H1 (cell line): ENCODE measurements around the gene MRI1. TPM values are rescaled to one million over a fixed set of nuclear protein-coding genes. Genes with fewer than 3 reads are reported as not detected.
"Not testable (repeated sequence)": the region's sequence is repeated elsewhere in the genome, so short reads cannot be mapped to it uniquely, and the experiment has no call there.

Source experiments
- CTCF ChIA-PET: fragments of 300-600 bp; sonication (Branson Sonifier 250); formaldehyde crosslinking; loops from one replicate; lab custom pipeline; 2021; ENCODE audit not compliant: partially characterized antibody; lab: Charles Lee
- POLR2A ChIA-PET: fragments of 300-600 bp; sonication (Branson Sonifier 250); formaldehyde crosslinking; loops from one replicate; lab custom pipeline; 2021; ENCODE audit warnings: inconsistent platforms; ENCODE audit not compliant: partially characterized antibody; lab: Charles Lee
- DNase-seq, 2 experiments: peaks; one replicate each; pipeline versions ENCODE4 v3.0.0 to v3.0.0-alpha.2; 2010 to 2022; ENCODE audit warnings: low spot score in 2 of 2, low read depth in 1 of 2, mixed read lengths in 1 of 2
- FAIRE-seq: peaks from 2 replicates; lab custom pipeline; 2011; peaks lifted over from hg19 to GRCh38; lab: Jason Lieb, UNC
- H2AFZ ChIP-seq: 2 replicates; pipeline ENCODE4 v1.8.1; 2012; ENCODE audit warnings: low read length, inconsistent platforms
- H2AK5ac ChIP-seq: 2 replicates; pipeline ENCODE4 v1.6.1; 2013; ENCODE audit warnings: low read depth, low read length
- H2BK120ac ChIP-seq: replicated peaks from 2 replicates; pipeline ENCODE3; 2013; ENCODE audit warnings: low read depth, low read length, inconsistent platforms
- H2BK12ac ChIP-seq: 2 replicates; pipeline ENCODE4 v1.6.1; 2013; ENCODE audit warnings: low read depth, low read length
- H2BK15ac ChIP-seq: 2 replicates; pipeline ENCODE4 v1.6.1; 2013; ENCODE audit warnings: low read length
- H2BK20ac ChIP-seq: 2 replicates; pipeline ENCODE4 v1.6.1; 2013; ENCODE audit warnings: low read length
- H2BK5ac ChIP-seq: 2 replicates; pipeline ENCODE4 v1.6.1; 2013; ENCODE audit warnings: low read depth, low read length
- H3K14ac ChIP-seq: 2 replicates; pipeline ENCODE4 v1.6.1; 2013; ENCODE audit warnings: inconsistent platforms; ENCODE audit not compliant: insufficient read length
- H3K18ac ChIP-seq: 2 replicates; pipeline ENCODE4 v1.6.1; 2013; ENCODE audit warnings: low read length; ENCODE audit errors: extremely low read depth
- H3K23ac ChIP-seq: 2 replicates; pipeline ENCODE4 v1.6.1; 2013; ENCODE audit warnings: inconsistent platforms; ENCODE audit not compliant: insufficient read length
- H3K23me2 ChIP-seq: 2 replicates; pipeline ENCODE4 v1.6.1; 2013; ENCODE audit warnings: low read depth, low read length
- H3K27ac ChIP-seq: 2 replicates; pipeline ENCODE4 v1.6.1; 2011; ENCODE audit warnings: low read depth, low read length, inconsistent platforms
- H3K27me3 ChIP-seq, 4 experiments: replicated peaks in 1 of 4; 1 replicate in 1 of 4; 2 replicates in 3 of 4; pipeline versions ENCODE4 v1.6.1 to v1.8.1; 2011 to 2013; ENCODE audit warnings: low read length in 3 of 4, mild to moderate bottlenecking in 3 of 4, inconsistent platforms in 2 of 4, mixed read lengths in 2 of 4, moderate library complexity in 1 of 4; ENCODE audit not compliant: control insufficient read depth in 3 of 4, insufficient read depth in 3 of 4; ENCODE audit errors: extremely low read depth in 1 of 4
- H3K36me3 ChIP-seq, 4 experiments: 2 replicates each; pipeline versions ENCODE4 v1.6.1 to v1.8.1; 2011 to 2013; ENCODE audit warnings: mild to moderate bottlenecking in 4 of 4, low read length in 3 of 4, moderate library complexity in 2 of 4, control low read depth in 1 of 4, inconsistent platforms in 1 of 4; ENCODE audit not compliant: insufficient read depth in 4 of 4, control insufficient read depth in 2 of 4
- H3K4ac ChIP-seq: replicated peaks from 2 replicates; pipeline ENCODE3; 2013; ENCODE audit warnings: low read length, low read depth, mixed read lengths, inconsistent platforms; ENCODE audit not compliant: insufficient read length
- H3K4me1 ChIP-seq, 4 experiments: replicated peaks in 1 of 4; 1 replicate in 1 of 4; 2 replicates in 3 of 4; pipeline versions ENCODE4 v1.6.1 to v1.8.1; 2011 to 2013; ENCODE audit warnings: low read length in 3 of 4, inconsistent platforms in 2 of 4, mixed read lengths in 1 of 4; ENCODE audit not compliant: insufficient read depth in 4 of 4, control insufficient read depth in 3 of 4
- H3K4me2 ChIP-seq, 2 experiments: 2 replicates each; pipeline versions ENCODE4 v1.6.1 to v1.8.1; 2011 to 2013; ENCODE audit warnings: low read depth in 2 of 2, low read length in 2 of 2, control low read depth in 1 of 2, inconsistent platforms in 1 of 2, mild to moderate bottlenecking in 1 of 2; ENCODE audit not compliant: insufficient read depth in 1 of 2
- H3K4me3 ChIP-seq, 4 experiments: fragments of 200-600, 300-600 bp in 1 of 4; sonication (generic), shearing (Covaris generic), sonication (Bioruptor Twin) in 1 of 4; 2 replicates each; pipeline versions ENCODE4 v1.5.1 to v1.8.1; 2011 to 2016; ENCODE audit warnings: low read length in 4 of 4, low read depth in 3 of 4, control low read depth in 2 of 4, inconsistent platforms in 2 of 4, mild to moderate bottlenecking in 2 of 4, mixed read lengths in 1 of 4, moderate library complexity in 1 of 4; ENCODE audit not compliant: insufficient read depth in 2 of 4; ENCODE audit errors: extremely low read depth in 1 of 4
- H3K56ac ChIP-seq: replicated peaks from 2 replicates; pipeline ENCODE3; 2013; ENCODE audit warnings: low read depth, mild to moderate bottlenecking, mixed read lengths, low read length, inconsistent platforms; ENCODE audit not compliant: insufficient read length
- H3K79me1 ChIP-seq: 2 replicates; pipeline ENCODE4 v1.6.1; 2013; ENCODE audit warnings: low read depth, low read length, control low read depth
- H3K79me2 ChIP-seq, 2 experiments: 2 replicates each; pipeline versions ENCODE4 v1.6.1 to v1.8.1; 2012 to 2013; ENCODE audit warnings: low read length in 2 of 2, mild to moderate bottlenecking in 2 of 2, inconsistent platforms in 1 of 2; ENCODE audit not compliant: insufficient read depth in 2 of 2, control insufficient read depth in 1 of 2
- H3K9ac ChIP-seq, 4 experiments: replicated peaks in 1 of 4; 1 replicate in 1 of 4; 2 replicates in 3 of 4; pipeline versions ENCODE4 v1.6.1 to v1.8.1; 2011 to 2013; ENCODE audit warnings: low read depth in 3 of 4, low read length in 3 of 4, control low read depth in 2 of 4, mild to moderate bottlenecking in 2 of 4, moderate library complexity in 2 of 4, inconsistent platforms in 1 of 4; ENCODE audit errors: extremely low read depth in 1 of 4
- H3K9me3 ChIP-seq, 2 experiments: 2 replicates each; pipeline versions ENCODE4 v1.6.1 to v1.8.1; 2012 to 2013; ENCODE audit warnings: mild to moderate bottlenecking in 2 of 2, moderate library complexity in 2 of 2, control low read depth in 1 of 2, inconsistent platforms in 1 of 2, low read depth in 1 of 2, low read length in 1 of 2, mixed read lengths in 1 of 2; ENCODE audit not compliant: insufficient read depth in 2 of 2
- H4K20me1 ChIP-seq, 2 experiments: replicated peaks in 1 of 2; 2 replicates each; pipeline versions ENCODE3 to v1.8.1; 2011 to 2013; ENCODE audit warnings: inconsistent platforms in 2 of 2, low read length in 2 of 2, mild to moderate bottlenecking in 1 of 2; ENCODE audit not compliant: insufficient read depth in 2 of 2, control insufficient read depth in 1 of 2
- H4K5ac ChIP-seq: 2 replicates; pipeline ENCODE4 v1.6.1; 2013; ENCODE audit warnings: low read length, low read depth, mixed read lengths, inconsistent platforms; ENCODE audit not compliant: insufficient read length
- H4K8ac ChIP-seq: 2 replicates; pipeline ENCODE4 v1.8.0; 2013; ENCODE audit warnings: mild to moderate bottlenecking, moderate library complexity, low read length, inconsistent platforms; ENCODE audit not compliant: insufficient read depth; ENCODE audit errors: extremely low read depth
- H4K91ac ChIP-seq: replicated peaks from 2 replicates; pipeline ENCODE3; 2013; ENCODE audit warnings: low read length, mixed read lengths, inconsistent platforms; ENCODE audit not compliant: insufficient read length
- WGBS, 2 experiments: shearing (Covaris generic) in 1 of 2; methylation state at CpG; one replicate each; pipeline versions ENCODE4 v1.1.6 to v1.1.7; 2013 to 2015; ENCODE audit warnings: low lambda C conversion rate in 2 of 2, mixed read lengths in 2 of 2, inconsistent platforms in 1 of 2, low coverage in 1 of 2, missing lambda C conversion rate in 1 of 2; ENCODE audit not compliant: insufficient replicate concordance in 2 of 2, insufficient coverage in 1 of 2, insufficient read length in 1 of 2; ENCODE audit errors: extremely low coverage in 1 of 2, missing lambda C conversion rate in 1 of 2; 5-methylcytosine and 5-hydroxymethylcytosine counted together
- polyA plus RNA-seq, 7 experiments: library from polyadenylated mRNA; depleted of rRNA in 3 of 7; stranded (reverse) in 5 of 7; unstranded in 2 of 7; fragments of >200 nt in 5 of 7; fragments of 200-250 nt in 2 of 7; gene quantifications; 1 replicate in 5 of 7; 2 replicates in 1 of 7; 4 replicates in 1 of 7; pipeline versions ENCODE4 v1.2.1 to v1.2.3, GENCODE V29; 2011 to 2013; ENCODE audit warnings: missing spikeins in 2 of 7, mixed read lengths in 2 of 7
- total RNA-seq: library from RNA; stranded (reverse); fragmentation: NEBNext Ultra II Directional; extraction: Animal tissue kit (Norgen Biotek cat#: 25700); gene quantifications from 2 replicates; pipeline ENCODE4 v1.2.1, GENCODE V29; 2021

MRI1 gene
- total and polyA plus RNA-seq, 2 of the 8 experiments (the other 6 are each of a cell fraction or from before 2014, with no cell fraction given), result 24.5 to 29.5 TPM

GRCh38 chr19:13793317-13793716, 29.0 kb downstream of the MRI1 start:
- H3K56ac ChIP-seq, H4K5ac ChIP-seq, H3K18ac ChIP-seq, H3K23me2 ChIP-seq, H3K4me1 ChIP-seq, DNase-seq, H2AFZ ChIP-seq, H3K14ac ChIP-seq, H3K4me3 ChIP-seq, H4K91ac ChIP-seq, H3K27ac ChIP-seq, H2BK20ac ChIP-seq, H3K4ac ChIP-seq, H3K27me3 ChIP-seq, H3K23ac ChIP-seq, H3K79me1 ChIP-seq, H2BK15ac ChIP-seq, H2BK120ac ChIP-seq, H2BK5ac ChIP-seq, H4K20me1 ChIP-seq, H3K4me2 ChIP-seq, H3K9ac ChIP-seq, FAIRE-seq, H4K8ac ChIP-seq, H3K36me3 ChIP-seq, H3K9me3 ChIP-seq: not testable (repeated sequence)
- ChIA-PET POLR2A (interaction anchor here (2.9 to 6.7 kb wide), 5 partner anchors 9 to 55 kb away, joined by 14 to 60 read pairs (median 55); partner anchors contain the start of gene C19orf53), CTCF (interaction anchor here (0.6 to 5.5 kb wide), 3 partner anchors 10 to 69 kb away, joined by 3 to 42 read pairs (median 4); no protein-coding TSS in a partner anchor)
- peaks cover 0 to 12% of the 10 kb centered on the region in 2 experiments; a peak in 1 of 4 replicates for H3K79me2 ChIP-seq
- 93% methylated on average over 9 of the region's 9 CpGs; no CpG with 5 or more reads in 1 of the 2 experiments for WGBS, 2 experiments
- H2AK5ac ChIP-seq, result peak overlapping the region; percentile 45; the same call in 1 of the 2 replicates
- peak overlapping the region; percentile 98; the same call in 1 of the 2 replicates for H2BK12ac ChIP-seq
